Activated naive CD8-positive, alpha-beta T cell treated with anti-CD3 and anti-CD28 coated beads, Interleukin-2, amount 50 U/mL, for 24 hours (primary cell): Measurements from ENCODE around the gene ESAM.
"Not testable (repeated sequence)": the region's sequence is repeated elsewhere in the genome, so short reads cannot be mapped to it uniquely, and the experiment has no call there.

Source experiments
- ATAC-seq: fragments of 150-1000 bp; cut with Tn5 transposase; one replicate; pipeline ENCODE4 v1.10.0; 2021
- DNase-seq: peaks from one replicate; pipeline ENCODE4 v3.0.0; 2021
- H3K27ac Mint-ChIP-seq: one replicate; pipeline ENCODE4 v1.8.0; 2021; ENCODE audit warnings: mild to moderate bottlenecking, mixed read lengths
- H3K27me3 Mint-ChIP-seq: one replicate; pipeline ENCODE4 v1.8.0; 2021; ENCODE audit warnings: mixed read lengths
- H3K36me3 Mint-ChIP-seq: one replicate; pipeline ENCODE4 v1.8.0; 2021; ENCODE audit warnings: low read depth, mixed read lengths
- H3K4me1 Mint-ChIP-seq: one replicate; pipeline ENCODE4 v1.8.0; 2021; ENCODE audit warnings: mixed read lengths
- H3K4me3 Mint-ChIP-seq: one replicate; pipeline ENCODE4 v1.8.0; 2021; ENCODE audit warnings: mild to moderate bottlenecking, moderate library complexity, mixed read lengths
- H3K9me3 Mint-ChIP-seq: one replicate; pipeline ENCODE4 v1.8.0; 2021; ENCODE audit warnings: mixed read lengths

Gene ESAM

DNA sequence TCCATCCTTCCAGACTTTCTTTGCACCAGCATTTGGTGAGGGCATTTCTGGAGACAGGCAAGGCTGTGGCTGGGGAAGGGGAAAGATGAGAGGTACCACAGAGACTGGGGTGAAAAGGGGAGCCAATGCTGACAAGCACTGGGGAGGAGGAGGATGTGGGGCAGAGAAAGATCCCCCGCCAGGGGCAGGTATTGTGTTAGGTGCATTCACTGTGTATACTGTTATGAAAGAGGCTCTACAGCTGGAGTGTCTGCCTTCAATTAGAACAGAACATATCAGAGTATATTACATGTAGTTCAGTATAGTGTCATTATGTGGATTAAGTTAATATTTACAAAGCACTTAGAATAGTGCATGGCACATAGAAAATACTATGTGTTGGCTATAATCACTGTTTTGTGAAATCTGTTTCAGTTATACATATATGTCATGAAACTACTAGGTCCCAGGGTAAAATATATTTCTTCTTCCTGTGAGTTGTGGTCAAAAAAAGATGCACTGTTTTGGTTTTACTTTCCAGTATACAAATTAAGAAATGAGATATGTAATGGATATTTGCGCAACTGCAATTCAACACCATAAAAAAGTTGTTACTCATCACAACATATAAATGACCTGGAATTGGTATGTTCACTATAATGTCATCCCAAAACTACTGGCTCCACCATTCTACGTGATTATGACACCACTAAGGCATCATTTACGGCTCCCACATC lies 29.7 kb upstream of the ESAM start:
- no peak overlapping the region for H3K27ac Mint-ChIP-seq
- DNase-seq (no peak), ATAC-seq (no peak)
- H3K4me1 Mint-ChIP-seq = peaks cover 21% of the 10 kb centered on the region
- no peaks in the 10 kb centered on the region for H3K27me3 Mint-ChIP-seq
- H3K9me3 Mint-ChIP-seq = no peaks in the 10 kb centered on the region
- H3K4me3 Mint-ChIP-seq = no peak overlapping the region
- H3K36me3 Mint-ChIP-seq = no peaks in the 10 kb centered on the region

DNA sequence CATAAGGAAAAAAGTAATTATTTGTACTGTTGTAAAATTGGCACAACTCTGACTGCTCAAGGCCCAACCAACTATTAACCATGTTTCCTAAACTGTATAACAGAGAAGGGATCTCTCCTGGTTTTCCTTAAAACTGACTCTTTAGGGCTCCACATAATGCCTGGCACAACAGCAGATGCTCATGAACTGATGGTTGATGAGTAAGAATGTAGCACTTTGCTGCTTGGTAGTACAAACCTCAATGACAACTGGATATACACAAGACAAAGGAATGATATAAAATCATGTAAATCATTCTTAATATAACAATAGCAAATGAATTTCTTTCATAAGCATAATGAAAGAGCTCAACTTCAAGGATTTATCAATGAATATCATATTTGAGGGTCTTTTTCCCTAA lies 26.4 kb upstream of the ESAM start:
- no peak for ATAC-seq

DNA sequence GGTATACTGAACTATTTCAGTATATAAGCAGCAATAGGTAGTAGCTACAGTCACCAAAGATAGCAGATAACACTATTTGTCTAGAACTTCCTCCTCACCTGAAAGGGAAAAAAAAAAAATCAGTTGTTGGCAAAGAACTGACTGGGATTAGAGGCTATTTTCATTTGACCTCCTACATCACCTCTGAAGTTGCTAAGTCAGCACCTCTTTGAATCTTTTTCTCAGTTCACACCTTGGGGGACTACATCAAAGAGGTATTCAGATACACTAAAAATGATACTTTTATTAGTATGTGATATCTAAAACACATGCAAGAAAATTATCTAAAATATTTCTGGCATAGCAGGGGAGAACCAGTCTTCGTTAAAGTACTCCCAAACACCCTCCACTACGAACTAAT lies 22.0 kb upstream of the ESAM start:
- no peaks in the 10 kb centered on the region for H3K4me1 Mint-ChIP-seq
- ATAC-seq = no peak
- no peaks in the 10 kb centered on the region for H3K27me3 Mint-ChIP-seq
- H3K36me3 Mint-ChIP-seq = peaks cover 1% of the 10 kb centered on the region
- H3K27ac Mint-ChIP-seq = no peak overlapping the region
- no peak for DNase-seq
- no peaks in the 10 kb centered on the region for H3K9me3 Mint-ChIP-seq
- H3K4me3 Mint-ChIP-seq = no peak overlapping the region

More for the DNA sequence above, 26.4 kb upstream of the ESAM start:
- peaks cover 15% of the 10 kb centered on the region for H3K4me1 Mint-ChIP-seq
- no peak overlapping the region for H3K27ac Mint-ChIP-seq
- no peaks in the 10 kb centered on the region for H3K9me3 Mint-ChIP-seq
- H3K27me3 Mint-ChIP-seq = no peaks in the 10 kb centered on the region
- no peak for DNase-seq
- no peak overlapping the region for H3K4me3 Mint-ChIP-seq
- no peaks in the 10 kb centered on the region for H3K36me3 Mint-ChIP-seq

DNA sequence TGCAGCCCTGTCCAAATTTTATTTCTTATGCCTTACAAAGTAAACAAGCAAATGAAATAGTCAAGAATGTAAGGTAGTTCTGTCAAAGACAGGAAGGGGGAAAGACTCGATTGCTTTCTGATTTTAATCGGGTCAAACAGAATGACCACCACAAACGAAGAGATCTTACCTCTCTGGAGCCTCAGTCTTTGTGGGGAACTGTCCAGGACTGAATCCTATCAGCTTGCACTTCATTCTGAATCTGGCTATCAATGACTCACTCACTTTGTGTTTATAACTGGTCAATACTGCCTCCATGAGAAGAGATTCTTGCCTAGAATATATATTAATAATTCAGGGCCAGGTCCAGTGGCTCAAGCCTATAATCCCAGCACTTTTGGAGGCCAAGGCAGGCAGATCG lies 20.9 kb upstream of the ESAM start:
- Mint-ChIP-seq H3K27me3 (no peaks in the 10 kb centered on the region), H3K9me3 (no peaks in the 10 kb centered on the region), H3K27ac (no peak overlapping the region), H3K4me3 (no peak overlapping the region), H3K36me3 (peaks cover 1% of the 10 kb centered on the region), H3K4me1 (peaks cover 3% of the 10 kb centered on the region)
- DNase-seq = no peak
- no peak for ATAC-seq

DNA sequence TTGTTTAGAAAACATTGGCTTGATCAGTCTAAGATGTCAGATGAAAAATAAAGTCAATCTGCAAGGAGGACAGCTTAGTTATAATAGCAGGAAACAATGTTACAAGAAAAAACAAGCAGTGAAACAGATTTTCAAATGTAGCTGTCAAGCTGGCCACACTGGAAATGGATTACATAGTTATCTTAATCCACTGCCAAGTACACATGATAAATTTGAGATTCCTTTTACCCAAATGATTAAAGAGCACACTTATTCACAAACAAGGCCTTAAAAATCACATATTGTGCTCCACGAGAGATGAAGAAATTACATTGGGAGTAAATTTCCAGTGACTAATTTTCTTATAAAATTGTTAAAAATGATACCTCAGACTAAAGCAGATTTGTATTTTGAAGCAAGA lies 17.5 kb upstream of the ESAM start:
- Mint-ChIP-seq H3K36me3 (peaks cover 9% of the 10 kb centered on the region), H3K4me1 (peaks cover 14% of the 10 kb centered on the region), H3K27me3 (no peaks in the 10 kb centered on the region), H3K27ac (no peak overlapping the region), H3K4me3 (no peak overlapping the region), H3K9me3 (no peaks in the 10 kb centered on the region)
- DNase-seq = no peak
- ATAC-seq = no peak

DNA sequence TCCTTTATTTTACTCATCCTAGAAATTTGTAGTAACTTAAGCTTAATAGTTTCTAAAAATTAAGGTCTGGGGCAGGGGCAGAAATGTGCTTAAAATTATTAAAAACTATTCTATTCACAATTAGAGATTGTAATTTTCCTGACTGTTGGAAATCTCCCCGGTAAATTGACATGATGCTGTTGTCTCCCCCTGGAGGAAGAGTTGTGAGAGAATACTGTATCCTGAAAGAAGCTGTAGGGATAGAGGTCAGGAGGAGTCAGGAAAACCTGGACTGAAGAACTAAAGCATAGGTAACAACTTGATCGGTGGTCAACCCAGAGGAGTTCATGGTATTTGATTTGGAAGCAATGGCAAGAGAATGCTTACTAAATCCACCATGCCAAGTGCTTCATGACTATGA lies 16.2 kb upstream of the ESAM start:
- Mint-ChIP-seq H3K9me3 (no peaks in the 10 kb centered on the region), H3K4me1 (peaks cover 14% of the 10 kb centered on the region), H3K36me3 (peaks cover 9% of the 10 kb centered on the region), H3K27ac (no peak overlapping the region), H3K27me3 (no peaks in the 10 kb centered on the region), H3K4me3 (no peak overlapping the region)
- ATAC-seq = no peak
- no peak for DNase-seq

DNA sequence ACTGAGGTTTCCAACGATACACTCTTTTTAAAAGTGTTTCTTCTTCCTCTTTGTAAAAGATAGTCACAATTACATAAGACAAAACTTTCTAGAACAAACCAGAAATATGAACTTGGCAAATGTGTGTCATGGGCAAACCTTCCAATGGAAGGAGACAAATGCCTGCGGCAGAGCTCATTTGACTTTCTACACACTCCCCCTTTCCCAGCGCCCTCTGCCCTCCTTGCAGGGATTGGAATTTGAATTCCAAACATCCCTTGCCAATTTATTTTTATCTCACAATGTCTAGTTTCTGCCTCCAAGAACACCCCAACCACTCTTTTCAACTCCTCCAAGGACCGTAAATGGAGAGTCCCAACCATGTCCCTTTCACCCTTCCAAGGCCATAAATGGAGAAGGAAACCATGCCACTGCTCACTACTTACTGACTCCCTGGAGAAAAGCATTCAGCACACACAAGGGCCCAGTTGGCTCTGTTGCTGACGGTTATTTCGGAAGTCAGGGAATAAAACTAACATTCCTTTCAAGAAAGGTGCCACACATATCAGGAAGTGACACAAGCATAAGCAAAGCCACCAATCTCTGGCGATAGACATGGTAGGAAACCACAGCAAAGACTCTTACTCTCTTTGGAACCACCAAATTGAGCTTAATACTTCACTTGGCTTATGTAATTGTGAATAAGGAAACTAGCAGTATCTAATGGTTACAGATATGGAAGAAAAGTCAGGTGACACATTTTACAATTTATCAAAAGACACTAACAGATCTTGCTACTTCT lies 15.0 kb upstream of the ESAM start:
- no peak overlapping the region for H3K4me3 Mint-ChIP-seq

DNA sequence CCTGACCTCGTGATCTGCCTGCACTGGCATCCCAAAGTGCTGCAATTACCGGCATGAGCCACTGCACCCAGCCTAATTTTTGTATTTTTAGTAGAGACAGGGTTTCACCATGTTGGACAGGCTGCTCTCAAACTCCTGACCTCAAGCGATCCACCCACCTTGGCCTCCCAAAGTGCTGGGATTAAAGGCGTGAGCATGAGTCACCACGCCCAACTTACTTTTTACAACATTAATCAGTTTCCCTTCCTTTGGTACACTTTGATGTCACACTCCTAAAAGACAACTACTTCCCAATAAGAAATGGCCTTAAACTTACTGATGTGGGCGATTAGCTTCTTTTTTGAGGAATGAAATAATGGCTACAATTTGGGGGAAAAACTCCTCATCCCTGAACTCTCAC lies 8.9 kb upstream of the ESAM start:
- not testable (repeated sequence) for ATAC-seq, DNase-seq, H3K9me3 Mint-ChIP-seq, H3K27ac Mint-ChIP-seq, H3K4me1 Mint-ChIP-seq, H3K27me3 Mint-ChIP-seq, H3K4me3 Mint-ChIP-seq
- H3K36me3 Mint-ChIP-seq = peaks cover 21% of the 10 kb centered on the region

More for the DNA sequence above, 15.0 kb upstream of the ESAM start:
- peak overlapping the region; percentile 2 for H3K27ac Mint-ChIP-seq
- peaks cover 15% of the 10 kb centered on the region for H3K36me3 Mint-ChIP-seq
- no peaks in the 10 kb centered on the region for H3K9me3 Mint-ChIP-seq
- ATAC-seq = no peak
- peaks cover 14% of the 10 kb centered on the region for H3K4me1 Mint-ChIP-seq
- DNase-seq = no peak
- H3K27me3 Mint-ChIP-seq = no peaks in the 10 kb centered on the region

DNA sequence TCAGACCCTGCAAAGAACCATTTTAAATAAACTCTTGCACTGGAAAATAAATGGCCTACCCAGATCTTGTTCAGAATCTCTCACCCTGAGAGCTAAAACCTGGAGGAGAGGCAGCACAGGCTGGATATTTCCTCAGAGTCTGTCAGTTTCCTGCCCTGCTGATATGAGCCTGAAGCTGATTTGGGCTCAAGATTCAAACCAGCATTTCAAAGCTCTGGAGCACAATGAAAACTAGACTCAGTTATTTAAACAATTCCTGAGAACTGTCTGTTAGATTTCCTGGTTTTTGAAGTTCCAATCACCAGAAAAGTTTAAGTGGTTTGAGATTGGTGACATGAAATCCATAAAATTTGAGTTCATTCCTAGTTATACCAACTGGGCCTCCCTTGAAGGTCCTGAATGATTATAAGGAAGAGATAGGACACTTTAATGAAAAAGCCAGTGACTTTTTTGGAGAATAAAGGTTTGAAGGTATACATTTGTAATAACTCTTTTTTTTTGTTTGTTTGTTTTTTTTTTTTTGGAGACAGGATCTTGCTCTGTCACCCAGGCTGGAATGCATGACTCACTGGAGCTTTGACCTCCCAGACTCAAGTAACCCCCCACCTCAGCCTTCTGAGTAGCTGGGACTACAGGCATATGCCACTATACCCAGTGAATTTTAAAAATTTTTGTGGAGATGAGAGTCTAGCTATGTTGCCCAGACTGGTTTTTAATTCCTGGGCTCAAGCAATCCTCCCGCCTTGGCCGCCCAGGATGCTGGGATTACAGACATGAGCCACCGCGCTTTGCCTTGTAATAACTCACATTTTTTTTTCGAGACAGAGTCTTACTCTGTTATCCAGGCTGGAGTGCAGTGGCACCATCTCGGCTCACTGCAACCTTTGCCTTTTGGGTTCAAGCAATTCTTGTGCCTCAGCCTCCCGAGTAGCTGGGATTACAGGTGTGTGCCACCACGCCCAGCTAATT lies 8.0 kb upstream of the ESAM start:
- ATAC-seq = no peak
- Mint-ChIP-seq H3K4me1 (peaks cover 3% of the 10 kb centered on the region), H3K27ac (no peak overlapping the region), H3K36me3 (peaks cover 21% of the 10 kb centered on the region), H3K27me3 (no peaks in the 10 kb centered on the region), H3K9me3 (no peaks in the 10 kb centered on the region), H3K4me3 (no peak overlapping the region)
- no peak for DNase-seq

DNA sequence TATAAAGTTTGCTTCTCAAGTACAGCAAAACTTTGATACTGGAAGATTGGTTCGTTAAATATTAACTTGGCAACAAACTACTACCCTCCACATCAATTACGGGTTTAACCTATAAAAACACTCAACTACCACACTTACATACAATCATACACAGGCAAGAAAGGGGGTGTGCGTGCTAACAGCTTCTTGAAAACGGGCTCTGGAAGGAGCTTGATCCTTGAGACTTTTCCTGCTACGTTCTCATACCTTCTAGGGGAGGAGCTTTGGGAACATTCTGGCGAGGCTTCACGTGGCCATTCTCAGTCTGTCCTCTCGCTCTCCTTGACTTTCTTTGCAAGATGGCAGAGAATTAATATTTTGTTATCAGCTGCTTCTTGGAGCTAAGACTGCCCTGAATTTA lies 6.8 kb upstream of the ESAM start:
- no peak for ATAC-seq
- Mint-ChIP-seq H3K36me3 (peaks cover 21% of the 10 kb centered on the region), H3K4me3 (no peak overlapping the region), H3K9me3 (no peaks in the 10 kb centered on the region), H3K27me3 (no peaks in the 10 kb centered on the region), H3K27ac (no peak overlapping the region), H3K4me1 (peaks cover 3% of the 10 kb centered on the region)
- DNase-seq = no peak

DNA sequence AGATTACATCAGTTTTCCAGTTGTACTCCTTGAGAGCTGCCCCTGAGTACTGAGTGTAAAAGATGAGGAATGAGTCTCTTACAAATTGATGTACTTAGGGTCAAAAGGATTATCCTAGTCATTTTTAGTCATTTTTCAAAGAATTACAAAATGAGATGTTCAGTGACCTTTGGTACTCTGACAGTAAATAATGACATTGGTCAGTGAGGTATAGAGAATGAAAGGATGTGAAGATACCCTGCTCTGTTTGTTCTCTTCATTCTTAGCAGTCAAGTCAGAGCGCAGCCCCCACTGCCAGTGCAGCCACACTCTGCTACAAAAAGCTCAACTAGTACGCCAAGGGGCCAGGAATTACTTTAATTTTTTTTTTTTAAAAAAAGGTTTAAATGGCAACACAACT lies 4.1 kb upstream of the ESAM start:
- Mint-ChIP-seq H3K27ac (no peak overlapping the region), H3K4me1 (peaks cover 11% of the 10 kb centered on the region), H3K4me3 (no peak overlapping the region), H3K36me3 (peaks cover 7% of the 10 kb centered on the region), H3K27me3 (peaks cover 6% of the 10 kb centered on the region), H3K9me3 (no peaks in the 10 kb centered on the region)
- ATAC-seq (no peak), DNase-seq (no peak)

DNA sequence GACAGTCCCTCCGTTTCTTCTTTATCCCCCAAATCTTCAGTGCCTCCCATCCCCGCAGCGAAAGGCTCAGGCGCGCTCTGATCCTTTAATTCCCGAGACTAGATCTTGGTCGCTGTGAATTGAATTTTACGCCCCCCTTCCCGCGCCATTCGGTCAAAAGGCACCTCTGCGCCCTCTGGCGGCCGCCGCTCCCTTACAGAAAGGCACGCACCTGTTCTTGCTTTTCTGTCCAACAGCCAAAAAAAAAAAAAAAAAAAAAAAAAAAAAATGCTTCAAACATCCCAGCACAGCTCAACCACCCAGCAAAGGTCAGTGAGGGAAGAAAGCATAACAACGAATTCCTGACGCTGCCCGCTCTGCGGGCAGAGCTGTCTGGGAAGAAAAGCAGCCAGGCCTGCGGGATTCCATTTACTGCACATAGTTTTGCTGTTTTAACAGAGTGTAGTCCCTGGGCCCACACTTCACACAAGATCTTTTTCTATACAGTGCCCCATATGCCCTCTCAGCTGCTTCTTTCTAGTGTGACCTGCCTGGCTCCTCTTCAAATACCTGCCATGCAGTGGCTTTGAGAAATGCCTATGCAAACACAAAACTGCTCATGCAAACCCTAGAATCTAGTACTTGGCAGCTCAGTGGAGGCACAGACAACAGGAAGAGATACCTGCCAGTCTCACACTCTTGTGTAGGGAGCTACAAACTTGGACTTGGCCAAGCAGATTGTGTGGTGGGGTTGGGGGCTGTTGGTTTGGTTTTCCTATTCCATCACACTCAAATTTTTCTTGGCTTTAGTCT lies 1.3 kb upstream of the ESAM start:
- Mint-ChIP-seq H3K4me3 (peak overlapping the region; percentile 83), H3K27ac (no peak overlapping the region), H3K4me1 (peaks cover 23% of the 10 kb centered on the region), H3K36me3 (peaks cover 3% of the 10 kb centered on the region), H3K27me3 (peaks cover 25% of the 10 kb centered on the region), H3K9me3 (no peaks in the 10 kb centered on the region)
- DNase-seq (peak; percentile 91), ATAC-seq (peak; percentile 37)

DNA sequence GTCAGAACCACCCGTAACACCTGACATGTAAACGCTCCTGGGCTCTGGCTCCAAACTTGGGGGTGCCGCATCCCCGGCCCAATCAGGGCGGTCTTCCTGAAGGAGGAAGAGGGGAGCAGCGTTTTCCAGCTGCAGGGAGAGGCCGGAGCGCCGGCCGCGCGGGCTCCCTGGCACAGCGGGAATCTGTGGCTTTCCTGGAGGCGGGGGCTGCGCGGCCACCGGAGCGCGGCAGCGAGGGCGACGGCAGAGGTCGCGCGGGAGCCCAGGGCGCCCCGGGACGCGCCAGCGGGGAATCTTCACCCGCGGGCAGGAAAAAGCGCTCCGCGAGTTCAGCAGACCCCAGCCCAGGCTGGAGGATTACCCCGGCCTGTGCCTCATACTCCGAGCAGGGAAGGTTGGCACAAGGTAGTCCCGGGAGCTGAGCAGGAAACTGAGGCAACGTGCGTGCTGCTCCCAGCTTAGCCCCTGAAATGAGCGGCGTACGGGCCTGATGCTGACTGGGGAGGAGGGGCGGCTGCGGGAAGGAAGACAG lies 600 bp upstream of the ESAM start:
- Mint-ChIP-seq H3K4me1 (peaks cover 27% of the 10 kb centered on the region), H3K4me3 (peak overlapping the region; percentile 83), H3K27ac (no peak overlapping the region), H3K27me3 (peaks cover 32% of the 10 kb centered on the region), H3K36me3 (peaks cover 2% of the 10 kb centered on the region), H3K9me3 (no peaks in the 10 kb centered on the region)
- ATAC-seq = peak; percentile 18
- DNase-seq = no peak
